ENCODE results near the gene IMMT. TPM values are rescaled to one million over a fixed set of nuclear protein-coding genes. Genes with fewer than 3 reads are reported as not detected.

Gene IMMT
- total and polyA plus RNA-seq, 9 of the 15 experiments (the other 6 are each of a cell fraction or from before 2014, with no cell fraction given), result 119 to 294 (median 140) TPM

- TF ChIP-seq ZNF668 (CRISPR knock-in tag; IDR thresholded peaks at IDR 0.05), result no peak
- TF ChIP-seq EWSR1 (IDR thresholded peaks at IDR 0.05; ENCODE audit: borderline replicate concordance, low read depth, partially characterized antibody), result no peak
- no peak for TF ChIP-seq ZNF3 (CRISPR knock-in tag; IDR thresholded peaks at IDR 0.05)
- no peak for TF ChIP-seq ZNF699 (CRISPR knock-in tag; IDR thresholded peaks at IDR 0.05; ENCODE audit: insufficient replicate concordance)
- no peak for TF ChIP-seq ZNF444 (CRISPR knock-in tag; IDR thresholded peaks at IDR 0.05)
- TF ChIP-seq, protein P1, sequence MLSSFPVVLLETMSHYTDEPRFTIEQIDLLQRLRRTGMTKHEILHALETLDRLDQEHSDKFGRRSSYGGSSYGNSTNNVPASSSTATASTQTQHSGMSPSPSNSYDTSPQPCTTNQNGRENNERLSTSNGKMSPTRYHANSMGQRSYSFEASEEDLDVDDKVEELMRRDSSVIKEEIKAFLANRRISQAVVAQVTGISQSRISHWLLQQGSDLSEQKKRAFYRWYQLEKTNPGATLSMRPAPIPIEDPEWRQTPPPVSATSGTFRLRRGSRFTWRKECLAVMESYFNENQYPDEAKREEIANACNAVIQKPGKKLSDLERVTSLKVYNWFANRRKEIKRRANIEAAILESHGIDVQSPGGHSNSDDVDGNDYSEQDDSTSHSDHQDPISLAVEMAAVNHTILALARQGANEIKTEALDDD (IDR thresholded peaks at IDR 0.05), result 0 out of 2 replicates have a peak, but pooled peaks have one; percentile 40
- no peak for TF ChIP-seq GABPB2 (CRISPR knock-in tag; conservative IDR thresholded peaks at IDR 0.05)
- TF ChIP-seq SIX5 (IDR thresholded peaks at IDR 0.05; ENCODE audit: borderline replicate concordance in 1 of 2, insufficient read depth in 1 of 2, low read depth in 1 of 2, low read length in 2 of 2), result peak; percentile 89 to 92
- peak; percentile 74 for TF ChIP-seq ZFX (CRISPR knock-in tag; IDR thresholded peaks at IDR 0.05)
- TF ChIP-seq ZNF431 (CRISPR knock-in tag; IDR thresholded peaks at IDR 0.05), result no peak
- peak; percentile 83 for TF ChIP-seq MEIS2 (IDR thresholded peaks at IDR 0.05; ENCODE audit: partially characterized antibody)
- TF ChIP-seq MCM5 (IDR thresholded peaks at IDR 0.05; ENCODE audit: low read depth), result no peak
- no peak for TF ChIP-seq NFE2L1 (tag; IDR thresholded peaks at IDR 0.05; ENCODE audit: borderline replicate concordance, low read depth)
- no peak for TF ChIP-seq ATF3 (IDR thresholded peaks at IDR 0.05)
- 0 out of 2 replicates have a peak, but pooled peaks have one; percentile 26 for TF ChIP-seq ATF3 (CRISPR knock-in tag; conservative IDR thresholded peaks at IDR 0.05)
- TF ChIP-seq SRSF7 (optimal IDR thresholded peaks at IDR 0.05; ENCODE audit: low read depth, low read length), result no peak
- TF ChIP-seq PREB (CRISPR knock-in tag; IDR thresholded peaks at IDR 0.05), result peak; percentile 79; the same call in 1 of the 2 replicates
- no peak for TF ChIP-seq RFX5 (IDR thresholded peaks at IDR 0.05; ENCODE audit: low read depth, low read length)
- no peak for TF ChIP-seq SOX6 (IDR thresholded peaks at IDR 0.05)
- TF ChIP-seq PTBP1 (IDR thresholded peaks at IDR 0.05; ENCODE audit: low read depth, low read length), result no peak
- TF ChIP-seq, protein P2, sequence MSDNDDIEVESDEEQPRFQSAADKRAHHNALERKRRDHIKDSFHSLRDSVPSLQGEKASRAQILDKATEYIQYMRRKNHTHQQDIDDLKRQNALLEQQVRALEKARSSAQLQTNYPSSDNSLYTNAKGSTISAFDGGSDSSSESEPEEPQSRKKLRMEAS (CRISPR knock-in tag; IDR thresholded peaks at IDR 0.05), result no peak
- 0 out of 2 replicates have a peak, but pooled peaks have one; percentile 1 for TF ChIP-seq EP300 (IDR thresholded peaks at IDR 0.05; ENCODE audit: low read length)
- TF ChIP-seq, protein P3, sequence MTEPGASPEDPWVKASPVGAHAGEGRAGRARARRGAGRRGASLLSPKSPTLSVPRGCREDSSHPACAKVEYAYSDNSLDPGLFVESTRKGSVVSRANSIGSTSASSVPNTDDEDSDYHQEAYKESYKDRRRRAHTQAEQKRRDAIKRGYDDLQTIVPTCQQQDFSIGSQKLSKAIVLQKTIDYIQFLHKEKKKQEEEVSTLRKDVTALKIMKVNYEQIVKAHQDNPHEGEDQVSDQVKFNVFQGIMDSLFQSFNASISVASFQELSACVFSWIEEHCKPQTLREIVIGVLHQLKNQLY (CRISPR knock-in tag; conservative IDR thresholded peaks at IDR 0.05), result 0 out of 4 replicates have a peak, but pooled peaks of 1 of the 2 experiments have one; percentile 53
- no peak for TF ChIP-seq CREB1 (IDR thresholded peaks at IDR 0.05)
- TF ChIP-seq CREB1 (CRISPR knock-in tag; IDR thresholded peaks at IDR 0.05), result 0 out of 2 replicates have a peak, but pooled peaks have one; percentile 13
- TF ChIP-seq DACH1 (IDR thresholded peaks at IDR 0.05; ENCODE audit: partially characterized antibody), result no peak
Observed at GRCh38 chr2:86105252-86105968, 89.9 kb downstream of the IMMT start, which contains the start of gene POLR1A (continued).

Data from K562 (cell line).